ENCODE results near the gene CARMIL3.
A peak's percentile ranks its signal among the peaks of the same experiment; 100 is the strongest.
"Not testable (repeated sequence)": the region's sequence is repeated elsewhere in the genome, so short reads cannot be mapped to it uniquely, and the experiment has no call there.

Gene CARMIL3, protein sequence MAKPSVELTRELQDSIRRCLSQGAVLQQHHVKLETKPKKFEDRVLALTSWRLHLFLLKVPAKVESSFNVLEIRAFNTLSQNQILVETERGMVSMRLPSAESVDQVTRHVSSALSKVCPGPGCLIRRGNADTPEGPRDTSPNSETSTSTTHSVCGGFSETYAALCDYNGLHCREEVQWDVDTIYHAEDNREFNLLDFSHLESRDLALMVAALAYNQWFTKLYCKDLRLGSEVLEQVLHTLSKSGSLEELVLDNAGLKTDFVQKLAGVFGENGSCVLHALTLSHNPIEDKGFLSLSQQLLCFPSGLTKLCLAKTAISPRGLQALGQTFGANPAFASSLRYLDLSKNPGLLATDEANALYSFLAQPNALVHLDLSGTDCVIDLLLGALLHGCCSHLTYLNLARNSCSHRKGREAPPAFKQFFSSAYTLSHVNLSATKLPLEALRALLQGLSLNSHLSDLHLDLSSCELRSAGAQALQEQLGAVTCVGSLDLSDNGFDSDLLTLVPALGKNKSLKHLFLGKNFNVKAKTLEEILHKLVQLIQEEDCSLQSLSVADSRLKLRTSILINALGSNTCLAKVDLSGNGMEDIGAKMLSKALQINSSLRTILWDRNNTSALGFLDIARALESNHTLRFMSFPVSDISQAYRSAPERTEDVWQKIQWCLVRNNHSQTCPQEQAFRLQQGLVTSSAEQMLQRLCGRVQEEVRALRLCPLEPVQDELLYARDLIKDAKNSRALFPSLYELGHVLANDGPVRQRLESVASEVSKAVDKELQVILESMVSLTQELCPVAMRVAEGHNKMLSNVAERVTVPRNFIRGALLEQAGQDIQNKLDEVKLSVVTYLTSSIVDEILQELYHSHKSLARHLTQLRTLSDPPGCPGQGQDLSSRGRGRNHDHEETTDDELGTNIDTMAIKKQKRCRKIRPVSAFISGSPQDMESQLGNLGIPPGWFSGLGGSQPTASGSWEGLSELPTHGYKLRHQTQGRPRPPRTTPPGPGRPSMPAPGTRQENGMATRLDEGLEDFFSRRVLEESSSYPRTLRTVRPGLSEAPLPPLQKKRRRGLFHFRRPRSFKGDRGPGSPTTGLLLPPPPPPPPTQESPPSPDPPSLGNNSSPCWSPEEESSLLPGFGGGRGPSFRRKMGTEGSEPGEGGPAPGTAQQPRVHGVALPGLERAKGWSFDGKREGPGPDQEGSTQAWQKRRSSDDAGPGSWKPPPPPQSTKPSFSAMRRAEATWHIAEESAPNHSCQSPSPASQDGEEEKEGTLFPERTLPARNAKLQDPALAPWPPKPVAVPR (N-terminal part only)

DNA sequence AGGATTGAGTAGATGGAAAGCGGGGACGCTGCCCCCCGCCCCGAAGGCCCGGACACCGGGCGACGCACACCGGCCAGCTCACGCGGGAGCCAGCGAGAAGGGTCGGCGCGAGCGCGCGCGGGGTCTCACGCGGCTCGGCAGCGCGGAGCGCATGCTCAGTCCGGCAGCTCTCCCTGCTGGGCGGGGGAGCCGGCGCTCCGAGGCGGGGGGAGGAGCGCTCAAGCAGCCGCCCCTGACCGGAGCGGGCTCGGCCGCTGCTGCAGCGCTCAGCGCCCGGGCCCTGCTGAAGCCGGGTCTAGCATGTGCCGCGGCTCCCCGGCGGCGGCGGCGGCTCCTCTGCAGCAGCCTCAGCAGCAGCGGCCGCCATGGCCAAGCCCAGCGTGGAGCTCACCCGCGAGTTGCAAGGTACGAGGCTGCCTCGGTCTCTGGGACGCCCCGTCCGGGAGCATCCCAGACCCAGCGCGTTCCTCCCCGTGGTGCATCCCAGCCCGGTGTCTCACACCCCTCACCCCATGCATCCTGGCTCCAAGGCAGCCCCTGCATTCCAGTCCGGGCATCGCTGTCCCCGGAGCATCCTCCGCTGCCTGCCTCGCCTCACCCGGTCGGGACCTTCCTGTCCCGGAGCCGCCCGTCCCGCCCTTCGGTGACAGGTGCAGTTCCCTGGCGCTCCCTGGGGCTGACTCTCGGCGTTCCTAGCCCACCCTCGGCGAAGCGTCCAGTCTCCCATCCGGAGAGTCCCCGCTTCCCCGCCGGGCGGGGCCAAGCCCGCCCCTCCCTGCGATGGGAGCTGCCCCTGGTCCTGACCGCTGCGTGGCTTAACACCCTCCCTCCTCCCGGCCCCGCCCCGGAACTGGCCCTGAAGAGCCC is at the start of gene CARMIL3:
TSS of gene CARMIL3 (plus strand) at position 221 of the 867 bp plus-strand sequence. CDS start at position 366, 145 bp downstream.
- DNase-seq, result peak; percentile 56

GRCh38 chr14:24006471-24006816 is 45.4 kb upstream of the CARMIL3 start:
- not testable (repeated sequence) for DNase-seq

GRCh38 chr14:24006817-24007652 is 44.8 kb upstream of the CARMIL3 start:
- DNase-seq, result peak; percentile 56

DNA sequence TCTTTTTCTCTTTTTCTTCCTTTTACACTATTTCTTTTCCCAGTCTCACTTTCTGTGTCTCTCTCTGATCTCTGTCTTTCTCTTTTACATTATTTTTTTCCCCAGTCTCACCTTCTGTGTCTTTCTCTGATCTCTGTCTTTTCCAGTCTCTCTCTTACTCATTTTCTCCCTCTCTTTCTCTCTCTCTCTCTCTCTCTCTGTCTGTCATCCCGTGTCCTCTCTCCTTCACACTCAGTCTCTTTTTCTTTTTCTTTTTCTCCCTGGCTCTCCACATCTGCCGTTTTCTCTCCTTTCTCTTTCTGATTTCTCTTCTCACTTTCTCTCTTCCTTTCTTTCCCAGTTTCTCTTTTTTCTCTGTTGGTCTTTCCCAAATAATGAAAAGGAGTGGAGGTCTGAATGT is 40.8 kb upstream of the CARMIL3 start:
- no peak for DNase-seq

GRCh38 chr14:24012726-24013273 is 39.0 kb upstream of the CARMIL3 start:
- DNase-seq, result not testable (repeated sequence)

DNA sequence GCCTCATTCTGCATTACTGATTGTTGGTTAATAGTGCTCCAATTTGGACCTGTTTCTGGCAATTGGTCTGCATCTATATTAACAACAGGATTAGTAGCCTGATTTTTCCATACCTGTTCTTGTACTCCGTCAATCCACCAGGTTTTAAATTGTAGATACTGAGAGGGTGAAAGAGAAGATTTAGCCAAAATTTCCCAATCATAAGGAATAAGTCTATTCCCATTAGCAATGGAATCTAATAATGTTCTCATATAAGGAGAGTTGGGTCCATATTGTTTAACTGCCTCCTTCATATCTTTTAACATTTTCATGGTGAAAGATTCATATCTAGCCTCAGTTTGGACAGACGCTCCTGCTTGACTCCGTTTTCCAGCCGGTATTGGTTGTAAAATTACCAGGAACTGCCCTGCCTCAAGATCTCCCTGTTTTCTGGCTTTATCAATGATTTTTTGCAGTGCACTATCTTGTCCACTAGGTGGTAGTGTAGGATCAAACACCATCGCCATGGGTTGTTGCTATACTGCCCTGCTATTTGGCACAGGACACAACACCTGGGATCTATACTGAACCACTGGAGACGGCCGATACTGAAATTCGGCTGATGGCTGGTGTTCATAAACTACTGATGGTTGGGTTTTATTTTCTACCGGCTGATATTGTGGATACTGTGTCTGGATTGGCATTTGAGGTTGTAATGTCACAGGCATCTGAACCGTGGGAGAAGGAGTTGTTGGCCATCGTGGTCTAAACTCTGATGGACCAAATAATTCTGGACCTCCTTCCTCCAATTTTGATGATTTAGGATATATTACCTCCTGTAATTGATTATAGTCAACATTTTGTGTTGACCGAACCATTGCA is 37.9 kb upstream of the CARMIL3 start:
- DNase-seq, result peak; percentile 60

DNA sequence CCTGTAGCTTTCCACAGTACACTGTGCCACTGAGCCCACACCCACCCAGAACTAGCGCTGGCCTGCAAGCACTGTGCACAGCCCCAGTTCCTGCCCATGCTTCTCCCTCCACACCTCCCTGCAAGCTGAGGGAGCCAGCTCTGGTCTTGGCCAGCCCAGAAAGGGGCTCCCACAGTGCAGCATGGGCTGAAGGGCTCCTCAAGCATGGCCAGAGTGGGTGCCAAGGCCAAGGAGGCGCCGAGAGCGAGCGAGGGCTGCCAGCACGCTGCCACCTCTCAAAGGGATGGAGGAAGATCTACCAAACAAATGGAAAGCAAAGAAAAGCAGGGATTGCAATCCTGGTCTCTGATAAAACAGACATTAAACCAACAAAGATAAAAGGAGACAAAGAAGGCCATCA is 36.1 kb upstream of the CARMIL3 start:
- DNase-seq, result not testable (repeated sequence)

- DNase-seq, result not testable (repeated sequence)
These were observed 32.8 kb upstream of the CARMIL3 start for GRCh38 chr14:24018978-24019377.

- DNase-seq, result not testable (repeated sequence)
These were observed 31.9 kb upstream of the CARMIL3 start for GRCh38 chr14:24019944-24020343.

DNA sequence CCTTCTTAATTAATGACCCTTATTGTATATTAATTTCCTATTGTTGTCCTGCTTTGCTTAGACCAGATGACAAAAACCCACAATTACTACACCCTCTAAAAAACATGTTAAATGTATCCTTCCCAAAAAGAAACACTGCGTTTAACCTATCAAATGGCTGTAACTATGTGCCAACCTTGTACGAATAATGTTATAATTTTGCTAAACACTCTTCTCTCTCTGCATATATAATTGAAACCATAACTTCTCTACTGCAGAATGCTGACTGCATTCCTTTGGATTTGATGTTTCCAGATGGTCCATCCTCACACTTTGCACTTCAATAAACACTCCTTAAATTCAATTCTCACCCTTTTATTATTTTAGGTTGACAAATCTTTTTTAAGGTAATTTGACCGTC is 31.3 kb upstream of the CARMIL3 start:
- DNase-seq, result not testable (repeated sequence)

- DNase-seq, result not testable (repeated sequence)
These were observed 26.8 kb upstream of the CARMIL3 start for GRCh38 chr14:24024939-24025418.

DNA sequence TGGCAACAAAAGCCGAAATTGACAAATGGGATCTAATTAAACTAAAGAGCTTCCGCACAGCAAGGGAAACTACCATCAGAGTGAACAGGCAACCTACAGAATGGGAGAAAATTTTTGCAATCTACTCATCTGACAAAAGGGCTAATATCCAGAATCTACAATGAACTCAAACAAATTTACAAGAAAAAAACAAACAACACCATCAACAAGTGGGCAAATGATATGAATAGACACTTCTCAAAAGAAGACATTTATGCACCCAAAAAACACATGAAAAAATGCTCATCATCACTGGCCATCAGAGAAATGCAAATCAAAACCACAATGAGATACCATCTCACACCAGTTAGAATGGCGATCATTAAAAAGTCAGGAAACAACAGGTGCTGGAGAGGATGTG is 22.1 kb upstream of the CARMIL3 start:
- DNase-seq, result not testable (repeated sequence)

DNA sequence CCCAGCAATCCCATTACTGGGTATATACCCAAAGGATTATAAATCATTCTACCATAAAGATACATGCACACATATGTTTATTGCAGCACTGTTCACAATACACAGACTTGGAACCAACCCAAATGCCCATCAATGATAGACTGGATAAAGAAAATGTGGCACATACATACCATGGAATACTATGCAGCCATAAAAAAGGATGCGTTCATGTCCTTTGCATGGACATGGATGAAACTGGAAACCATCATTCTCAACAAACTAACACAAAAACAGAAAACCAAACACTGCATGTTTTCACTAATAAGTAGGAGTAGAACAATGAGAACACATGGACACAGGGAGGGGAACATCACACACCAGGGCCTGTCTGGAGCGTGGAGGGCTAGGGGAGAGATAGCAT is 20.5 kb upstream of the CARMIL3 start:
- not testable (repeated sequence) for DNase-seq

DNA sequence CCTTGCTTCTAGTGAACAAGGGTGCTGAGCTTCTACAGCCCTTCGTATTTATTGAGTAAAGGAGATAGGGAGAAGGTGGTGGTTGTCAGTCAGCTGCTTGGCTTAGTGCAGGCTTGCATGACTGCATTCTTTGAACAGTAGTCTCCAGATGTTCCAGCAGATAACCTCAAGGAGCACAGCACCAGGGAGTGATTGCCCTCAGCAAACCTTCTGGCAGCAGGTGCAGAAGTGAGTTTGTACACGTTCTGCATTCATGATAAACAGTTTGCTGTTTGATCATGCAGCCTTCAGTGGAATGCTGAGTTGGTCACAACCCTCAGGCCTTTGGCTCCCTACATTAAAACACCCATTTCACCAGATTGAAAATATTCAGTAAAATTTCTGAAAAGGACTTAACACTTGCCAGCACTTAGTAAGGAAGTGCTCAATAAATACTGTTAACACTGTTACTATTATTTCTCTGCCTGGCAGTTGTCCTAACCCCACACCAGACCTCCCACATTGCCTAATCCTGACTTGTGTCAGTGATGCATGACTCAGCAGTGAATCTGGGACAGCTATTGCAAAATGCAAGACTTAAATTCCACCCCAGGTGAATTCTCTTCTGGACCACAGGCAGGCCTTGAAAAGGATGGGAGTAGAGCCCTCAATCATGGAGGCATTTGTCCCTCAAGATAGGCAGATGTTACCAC is 18.9 kb upstream of the CARMIL3 start:
- no peak for DNase-seq

GRCh38 chr14:24035769-24036168 is 16.0 kb upstream of the CARMIL3 start:
- not testable (repeated sequence) for DNase-seq

DNA sequence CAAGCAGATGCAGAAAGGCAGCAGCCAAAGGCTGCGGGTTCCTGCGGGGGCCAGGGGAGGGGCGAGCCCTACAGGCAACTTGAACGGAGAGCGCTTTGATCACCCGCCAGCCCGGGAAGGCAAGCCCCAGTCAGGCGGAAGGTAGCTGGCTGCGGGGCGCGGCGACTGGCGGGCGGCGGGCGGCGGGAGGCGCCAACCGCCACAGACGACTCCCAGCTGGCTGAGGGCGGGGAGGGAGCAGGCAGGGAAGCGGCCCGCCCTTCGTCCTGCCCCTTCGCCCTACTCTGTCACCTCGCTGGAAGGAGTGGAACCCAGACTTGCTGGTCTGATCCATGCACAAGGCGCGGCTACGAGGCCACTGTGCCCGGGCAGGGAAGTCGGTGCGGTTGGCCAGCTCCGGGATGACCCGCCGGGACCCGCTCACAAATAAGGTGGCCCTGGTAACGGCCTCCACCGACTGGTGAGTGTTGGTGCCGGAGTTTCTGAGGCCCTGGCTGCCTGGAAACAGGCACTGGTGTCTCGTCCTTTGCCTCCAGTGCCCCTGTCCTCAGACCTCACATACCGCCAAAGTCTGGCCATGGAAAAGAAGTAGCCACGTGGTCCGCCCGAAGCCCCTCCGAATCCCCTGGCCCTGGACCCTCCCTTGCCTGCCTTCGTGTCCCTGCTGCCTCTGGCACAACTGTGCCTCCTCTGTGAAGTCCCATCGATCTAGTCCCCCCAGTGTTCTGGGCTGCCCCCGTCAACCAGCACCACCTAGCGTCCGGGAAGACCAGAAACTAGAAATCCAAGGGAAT is 15.4 kb upstream of the CARMIL3 start:
- peak; percentile 67 for DNase-seq

GRCh38 chr14:24036963-24037657 is 14.7 kb upstream of the CARMIL3 start:
- not testable (repeated sequence) for DNase-seq
